ENCODE measurements around the gene HS6ST2. TPM values are rescaled to one million over a fixed set of nuclear protein-coding genes. Genes with fewer than 3 reads are reported as not detected.

The HS6ST2 gene
- total RNA-seq, 1 experiment from 2014 or later: 8.1 TPM

- no peak for TF ChIP-seq PREB (CRISPR knock-in tag; IDR thresholded peaks at IDR 0.05; ENCODE audit: borderline replicate concordance)
- no peak for TF ChIP-seq ATF6 (CRISPR knock-in tag; IDR thresholded peaks at IDR 0.05)
- no peak for TF ChIP-seq ZNF219 (CRISPR knock-in tag; IDR thresholded peaks at IDR 0.05; ENCODE audit: borderline replicate concordance)
- TF ChIP-seq GTF2I (CRISPR knock-in tag; conservative IDR thresholded peaks at IDR 0.05): no peak
- no peak for TF ChIP-seq ZNF121 (CRISPR knock-in tag; IDR thresholded peaks at IDR 0.05)
- no peak for TF ChIP-seq MXD4 (CRISPR knock-in tag; IDR thresholded peaks at IDR 0.05; ENCODE audit: borderline replicate concordance)
- TF ChIP-seq RORB (CRISPR knock-in tag; IDR thresholded peaks at IDR 0.05): no peak
- no peak for TF ChIP-seq ZNF281 (CRISPR knock-in tag; IDR thresholded peaks at IDR 0.05)
Measured at GRCh38 chrX:132657876-132658275, 300.6 kb downstream of the HS6ST2 start (continued).

- DNase-seq (ENCODE audit: low spot score): no peak
- Mint-ChIP-seq H3K36me3 (no peaks in the 10 kb centered on the region), H3K4me1 (peaks cover 19% of the 10 kb centered on the region), H3K4me3 (no peak overlapping the region), H3K9me3 (no peaks in the 10 kb centered on the region), H3K27ac (no peak overlapping the region), H3K27me3 (ENCODE audit: low read depth) (peaks cover 4% of the 10 kb centered on the region)
- no peak for ATAC-seq
- POLR2A ChIA-PET: no interaction called here
- CTCF ChIA-PET: no interaction called here
- TF ChIP-seq SOX15 (CRISPR knock-in tag; IDR thresholded peaks at IDR 0.05): no peak
- TF ChIP-seq ZNF317 (CRISPR knock-in tag; IDR thresholded peaks at IDR 0.05; ENCODE audit: borderline replicate concordance, low read depth): no peak
- no peak for TF ChIP-seq NFATC4 (CRISPR knock-in tag; IDR thresholded peaks at IDR 0.05)
- TF ChIP-seq ERG (CRISPR knock-in tag; IDR thresholded peaks at IDR 0.05): no peak
- TF ChIP-seq ATF2 (CRISPR knock-in tag; IDR thresholded peaks at IDR 0.05; ENCODE audit: borderline replicate concordance, low read depth): no peak
- TF ChIP-seq ZNF532 (CRISPR knock-in tag; IDR thresholded peaks at IDR 0.05; ENCODE audit: borderline replicate concordance): no peak
- no peak for TF ChIP-seq ZNF396 (CRISPR knock-in tag; IDR thresholded peaks at IDR 0.05; ENCODE audit: borderline replicate concordance)
- no peak for TF ChIP-seq ELF4 (CRISPR knock-in tag; IDR thresholded peaks at IDR 0.05; ENCODE audit: low read depth)
- no peak for TF ChIP-seq NFE2L1 (CRISPR knock-in tag; IDR thresholded peaks at IDR 0.05)
- no peak for TF ChIP-seq ZNF671 (CRISPR knock-in tag; IDR thresholded peaks at IDR 0.05)
- TF ChIP-seq E2F4 (CRISPR knock-in tag; IDR thresholded peaks at IDR 0.05; ENCODE audit: borderline replicate concordance, low read depth): no peak
- no peak for TF ChIP-seq ZNF512 (CRISPR knock-in tag; IDR thresholded peaks at IDR 0.05; ENCODE audit: borderline replicate concordance)
- TF ChIP-seq EMX1 (CRISPR knock-in tag; IDR thresholded peaks at IDR 0.05): no peak
- TF ChIP-seq SMAD4 (CRISPR knock-in tag; IDR thresholded peaks at IDR 0.05): no peak
Measured at GRCh38 chrX:132652871-132653270, 305.6 kb downstream of the HS6ST2 start.

Measured in WTC11 (cell line).